Spleen (tissue), 7 donors: ENCODE measurements around the gene ME1.

Experiments used
- POLR2A ChIP-seq, 3 donors: fragments of 450-650 bp; IDR thresholded peaks; one replicate each; pipeline ENCODE4 v1.5.1; 2017; ENCODE audit warnings: antibody characterized with exemption in 3 of 3, mild to moderate bottlenecking in 1 of 3
- POLR2AphosphoS5 ChIP-seq, 3 donors: sonication (generic); formaldehyde crosslinking; IDR thresholded peaks; one replicate each; pipeline ENCODE4 v1.5.1; 2017; ENCODE audit warnings: antibody characterized with exemption in 3 of 3
- TF ChIP-seq, protein P1 (sequence below), 11 experiments: fragments of 200-600 bp in 7 of 11; fragments of 450-650 bp in 4 of 11; sonication (generic) in 4 of 11; IDR thresholded peaks in 8 of 11; conservative IDR thresholded peaks in 3 of 11; 1 replicate in 7 of 11; 2 replicates in 4 of 11; pipeline versions ENCODE4 v1.4.0 to v1.8.0; 2016 to 2021; ENCODE audit warnings: antibody characterized with exemption in 11 of 11, inconsistent platforms in 4 of 11, mild to moderate bottlenecking in 1 of 11
- donor health status: DM: no; HTN: no; CAD: no; lungs with moderate emphysema.
- donor health status: DM: no; HTN: no; CAD: no.
- donor health status: DM: no; HTN: no; CAD: no.

DNA sequence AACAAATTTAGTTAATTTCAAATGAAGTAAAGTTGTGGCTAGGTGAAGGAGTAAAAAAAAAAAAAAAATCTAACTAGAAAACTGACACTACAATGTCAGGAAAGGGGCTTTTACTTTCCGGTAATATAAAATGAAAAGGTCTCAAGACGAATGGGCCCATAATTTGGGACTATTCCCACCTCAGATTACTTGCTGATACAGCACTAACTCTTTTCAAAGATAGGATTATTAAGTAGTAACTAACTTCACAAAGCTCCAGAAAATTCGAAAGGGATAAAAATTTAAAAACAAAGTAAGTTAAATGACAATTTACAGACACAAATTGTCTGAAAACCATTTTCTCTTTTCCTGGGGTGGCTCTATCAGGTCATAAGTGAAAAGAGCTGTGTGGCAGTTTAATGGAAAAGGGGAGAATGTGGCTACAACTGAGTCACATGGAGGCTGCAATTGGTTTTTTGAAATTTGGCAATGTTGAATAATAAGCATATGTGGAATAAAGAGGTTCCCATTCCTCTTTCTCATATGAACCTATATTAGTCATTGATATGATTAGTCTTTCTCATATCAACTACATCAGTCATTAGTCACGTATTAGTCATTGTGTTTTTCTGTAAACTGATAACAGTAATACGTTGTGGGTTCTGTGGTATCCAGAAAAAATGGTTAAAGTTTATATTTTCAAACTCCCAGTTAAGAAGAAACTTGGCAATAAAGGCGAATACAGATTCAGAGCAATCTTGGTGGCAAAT is 159.7 kb downstream of the ME1 start:
- TF ChIP-seq, protein P1, sequence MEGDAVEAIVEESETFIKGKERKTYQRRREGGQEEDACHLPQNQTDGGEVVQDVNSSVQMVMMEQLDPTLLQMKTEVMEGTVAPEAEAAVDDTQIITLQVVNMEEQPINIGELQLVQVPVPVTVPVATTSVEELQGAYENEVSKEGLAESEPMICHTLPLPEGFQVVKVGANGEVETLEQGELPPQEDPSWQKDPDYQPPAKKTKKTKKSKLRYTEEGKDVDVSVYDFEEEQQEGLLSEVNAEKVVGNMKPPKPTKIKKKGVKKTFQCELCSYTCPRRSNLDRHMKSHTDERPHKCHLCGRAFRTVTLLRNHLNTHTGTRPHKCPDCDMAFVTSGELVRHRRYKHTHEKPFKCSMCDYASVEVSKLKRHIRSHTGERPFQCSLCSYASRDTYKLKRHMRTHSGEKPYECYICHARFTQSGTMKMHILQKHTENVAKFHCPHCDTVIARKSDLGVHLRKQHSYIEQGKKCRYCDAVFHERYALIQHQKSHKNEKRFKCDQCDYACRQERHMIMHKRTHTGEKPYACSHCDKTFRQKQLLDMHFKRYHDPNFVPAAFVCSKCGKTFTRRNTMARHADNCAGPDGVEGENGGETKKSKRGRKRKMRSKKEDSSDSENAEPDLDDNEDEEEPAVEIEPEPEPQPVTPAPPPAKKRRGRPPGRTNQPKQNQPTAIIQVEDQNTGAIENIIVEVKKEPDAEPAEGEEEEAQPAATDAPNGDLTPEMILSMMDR (IDR thresholded peaks at IDR 0.05 in 8 of 11, conservative IDR thresholded peaks at IDR 0.05 in 3 of 11) = no peak
- TF ChIP-seq POLR2A (IDR thresholded peaks at IDR 0.05) (no peak), POLR2AphosphoS5 (IDR thresholded peaks at IDR 0.05) (no peak)
